ENCODE results near the gene BACH2. TPM values are rescaled to one million over a fixed set of nuclear protein-coding genes. Genes with fewer than 3 reads are reported as not detected.
A peak's percentile ranks its signal among the peaks of the same experiment; 100 is the strongest.

The BACH2 gene
- total and polyA plus RNA-seq, 2 of the 8 experiments (the other 6 are each of a cell fraction or from before 2014, with no cell fraction given) = 1.9 to 5.9 TPM

DNA sequence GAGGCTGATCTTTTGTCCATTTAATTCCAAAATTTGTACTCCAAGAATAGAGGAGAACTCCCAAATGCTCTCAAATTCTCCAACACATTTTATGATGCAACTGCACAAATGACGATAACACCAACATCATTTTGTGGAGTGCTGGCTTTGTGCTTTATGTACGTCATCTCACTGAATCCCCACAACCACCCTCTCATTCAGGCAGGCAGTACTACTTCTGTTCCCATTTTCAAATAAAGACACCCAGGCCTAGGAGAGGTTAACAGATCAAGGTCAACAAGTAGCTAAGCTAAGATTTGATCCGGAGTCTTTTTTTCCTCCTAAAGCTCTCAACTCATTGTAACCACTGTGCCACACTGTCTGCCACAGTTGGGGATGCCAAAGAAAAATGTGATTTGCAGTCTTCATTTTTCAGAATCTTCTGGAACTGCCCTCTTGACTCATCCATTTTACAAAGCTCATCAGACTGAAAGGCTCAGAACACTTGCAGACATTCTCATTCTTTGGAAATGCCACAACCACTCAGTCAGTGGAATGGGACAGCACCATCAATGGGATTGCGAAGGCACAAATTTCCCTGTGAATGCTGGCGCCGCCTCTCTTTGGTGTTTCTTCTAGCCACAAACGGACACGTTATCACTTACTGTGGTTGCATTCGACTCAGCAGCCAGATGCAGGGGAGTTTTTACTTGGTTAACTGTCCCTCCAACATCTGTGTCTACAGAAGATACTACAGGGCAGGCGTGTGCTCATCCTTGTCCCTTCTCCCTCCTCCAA lies 217.9 kb downstream of the BACH2 start:
- Histone ChIP-seq H3K23ac (ENCODE audit: insufficient read length) (no peak overlapping the region), H3K36me3 (ENCODE audit: control insufficient read depth in 2 of 4, insufficient read depth in 4 of 4, low read length in 3 of 4) (no peaks in the 10 kb centered on the region), H3K79me1 (ENCODE audit: low read depth, low read length) (no peaks in the 10 kb centered on the region), H2AFZ (ENCODE audit: low read length) (no peak overlapping the region), H3K4me2 (ENCODE audit: insufficient read depth in 1 of 2, low read depth in 2 of 2, low read length in 2 of 2) (no peak overlapping the region), H3K27ac (ENCODE audit: low read depth, low read length) (no peak overlapping the region), H3K9me3 (ENCODE audit: insufficient read depth in 2 of 2, low read depth in 1 of 2, low read length in 1 of 2) (no peaks in the 10 kb centered on the region), H3K18ac (ENCODE audit: extremely low read depth, low read length) (no peak overlapping the region), H2BK15ac (ENCODE audit: low read length) (no peak overlapping the region), H2BK12ac (ENCODE audit: low read depth, low read length) (no peak overlapping the region), H2BK5ac (ENCODE audit: low read depth, low read length) (no peak overlapping the region), H4K8ac (ENCODE audit: extremely low read depth, insufficient read depth, low read length) (no peak overlapping the region), H3K23me2 (ENCODE audit: low read depth, low read length) (no peaks in the 10 kb centered on the region), H2AK5ac (ENCODE audit: low read depth, low read length) (no peak overlapping the region), H3K56ac (replicated peaks; ENCODE audit: insufficient read length, low read depth, low read length) (no peak overlapping the region), H2BK120ac (replicated peaks; ENCODE audit: low read depth, low read length) (no peak overlapping the region), H3K9ac (replicated peaks in 1 of 4; ENCODE audit: extremely low read depth in 1 of 4, low read depth in 3 of 4, low read length in 3 of 4) (no peak overlapping the region), H3K4me1 (replicated peaks in 1 of 4; ENCODE audit: control insufficient read depth in 3 of 4, insufficient read depth in 4 of 4, low read length in 3 of 4) (no peaks in the 10 kb centered on the region), H3K14ac (ENCODE audit: insufficient read length) (no peak overlapping the region), H3K4ac (replicated peaks; ENCODE audit: insufficient read length, low read depth, low read length) (no peak overlapping the region), H3K27me3 (replicated peaks in 1 of 4; ENCODE audit: control insufficient read depth in 3 of 4, extremely low read depth in 1 of 4, insufficient read depth in 3 of 4, low read length in 3 of 4) (no peaks in the 10 kb centered on the region), H4K20me1 (replicated peaks in 1 of 2; ENCODE audit: control insufficient read depth in 1 of 2, insufficient read depth in 2 of 2, low read length in 2 of 2) (no peaks in the 10 kb centered on the region), H3K79me2 (ENCODE audit: control insufficient read depth in 1 of 2, insufficient read depth in 2 of 2, low read length in 2 of 2) (no peaks in the 10 kb centered on the region), H4K91ac (replicated peaks; ENCODE audit: insufficient read length, low read length) (no peak overlapping the region), H2BK20ac (ENCODE audit: low read length) (no peak overlapping the region), H4K5ac (ENCODE audit: insufficient read length, low read depth, low read length) (no peak overlapping the region), H3K4me3 (ENCODE audit: extremely low read depth in 1 of 4, insufficient read depth in 2 of 4, low read depth in 3 of 4, low read length in 4 of 4) (no peak overlapping the region)
- WGBS, 2 experiments (ENCODE audit: extremely low coverage in 1 of 2, insufficient coverage in 1 of 2, insufficient read length in 1 of 2, insufficient replicate concordance in 2 of 2, low coverage in 1 of 2, low lambda C conversion rate in 2 of 2, missing lambda C conversion rate in 1 of 2) = 82% methylated on average over 10 of the region's 10 CpGs; no CpG with 5 or more reads in 1 of the 2 experiments
- ChIA-PET CTCF (ENCODE audit: partially characterized antibody) (no interaction called here), POLR2A (ENCODE audit: partially characterized antibody) (no interaction called here)
- TF ChIP-seq TCF12 (IDR thresholded peaks at IDR 0.05; ENCODE audit: low read depth, low read length) = no peak
- no peak for TF ChIP-seq KDM1A (IDR thresholded peaks at IDR 0.05; ENCODE audit: borderline replicate concordance, low read length)
- TF ChIP-seq MAX (IDR thresholded peaks at IDR 0.05) = no peak
- no peak for TF ChIP-seq CBX8 (IDR thresholded peaks at IDR 0.05; ENCODE audit: borderline replicate concordance, low read depth, low read length)
- no peak for TF ChIP-seq NANOG (IDR thresholded peaks at IDR 0.05; ENCODE audit: insufficient read depth, low read depth, low read length, poor library complexity, severe bottlenecking)
- TF ChIP-seq SRF (IDR thresholded peaks at IDR 0.05; ENCODE audit: low read depth, low read length) = no peak
- TF ChIP-seq JUND (IDR thresholded peaks at IDR 0.05; ENCODE audit: low read length) = no peak
- no peak for TF ChIP-seq TAF7 (optimal IDR thresholded peaks at IDR 0.05; ENCODE audit: borderline replicate concordance, low read depth, low read length)
- no peak for TF ChIP-seq POLR2AphosphoS5 (IDR thresholded peaks at IDR 0.05; ENCODE audit: low read depth, low read length)
- no peak for TF ChIP-seq CTBP2 (IDR thresholded peaks at IDR 0.05; ENCODE audit: borderline replicate concordance, insufficient read depth, insufficient read length, low read length)
- FAIRE-seq (peak; percentile 42), DNase-seq (ENCODE audit: low read depth in 1 of 2, low spot score in 2 of 2) (no peak)
